Stimulated activated CD8-positive, alpha-beta memory T cell treated with anti-CD3 and anti-CD28 coated beads, Interleukin-15, amount 100 ng/mL, for 24 hours (primary cell): Measurements from ENCODE around the gene SHISAL2B.
"Not testable (repeated sequence)": the region's sequence is repeated elsewhere in the genome, so short reads cannot be mapped to it uniquely, and the experiment has no call there.

ENCODE experiments used
- DNase-seq: peaks from one replicate; pipeline ENCODE4 v3.0.0-alpha.2; 2020; ENCODE audit warnings: low read depth

The SHISAL2B gene

GRCh38 chr5:64700765-64701164 is 10.5 kb downstream of the SHISAL2B start:
- DNase-seq, result no peak

- DNase-seq, result not testable (repeated sequence)
Measured at GRCh38 chr5:64706074-64706473, 15.8 kb downstream of the SHISAL2B start.

GRCh38 chr5:64707191-64707590 is 16.9 kb downstream of the SHISAL2B start:
- DNase-seq, result no peak

- DNase-seq, result not testable (repeated sequence)
Measured at GRCh38 chr5:64714495-64714894, 24.2 kb downstream of the SHISAL2B start.

- DNase-seq, result no peak
Measured at GRCh38 chr5:64722588-64722987, 32.3 kb downstream of the SHISAL2B start.

- no peak for DNase-seq
Measured at GRCh38 chr5:64727150-64727549, 36.8 kb downstream of the SHISAL2B start.

GRCh38 chr5:64742411-64742810 is 52.1 kb downstream of the SHISAL2B start:
- no peak for DNase-seq

- DNase-seq, result no peak
Measured at GRCh38 chr5:64742821-64743220, 52.5 kb downstream of the SHISAL2B start.

- no peak for DNase-seq
Measured at GRCh38 chr5:64744914-64745313, 54.6 kb downstream of the SHISAL2B start.

- no peak for DNase-seq
Measured at GRCh38 chr5:64746446-64746845, 56.1 kb downstream of the SHISAL2B start.

- DNase-seq, result no peak
Measured at GRCh38 chr5:64749385-64749784, 59.1 kb downstream of the SHISAL2B start.

GRCh38 chr5:64754066-64754465 is 63.8 kb downstream of the SHISAL2B start:
- no peak for DNase-seq

- no peak for DNase-seq
Measured at GRCh38 chr5:64758901-64759300, 68.6 kb downstream of the SHISAL2B start.

GRCh38 chr5:64759960-64760660 is 69.8 kb downstream of the SHISAL2B start:
- no peak for DNase-seq

- no peak for DNase-seq
Measured at GRCh38 chr5:64763948-64764503, 73.7 kb downstream of the SHISAL2B start.

GRCh38 chr5:64765804-64766504 is 75.7 kb downstream of the SHISAL2B start:
- no peak for DNase-seq

GRCh38 chr5:64766941-64767340 is 76.6 kb downstream of the SHISAL2B start:
- DNase-seq, result no peak
